Middle frontal gyrus (tissue), 1 donor: Measurements from ENCODE around the gene MRRF.

Experiments
- DNase-seq: peaks from one replicate; pipeline ENCODE4 v3.0.0-alpha.2; 2015; ENCODE audit warnings: low spot score; ENCODE audit errors: extremely low spot score

MRRF gene

GRCh38 chr9:122228191-122228567, 36.5 kb upstream of the MRRF start:
- no peak for DNase-seq

GRCh38 chr9:122228568-122229484, 35.9 kb upstream of the MRRF start, which contains the start of gene LHX6:
Gene LHX6 (minus strand): TSS chr9:122228957. CDS start chr9:122228740, 217 bp downstream.
- DNase-seq: no peak

GRCh38 chr9:122229485-122229837, 35.2 kb upstream of the MRRF start:
- no peak for DNase-seq

GRCh38 chr9:122232796-122233306, 31.8 kb upstream of the MRRF start:
- no peak for DNase-seq

- no peak for DNase-seq
Observed at GRCh38 chr9:122234022-122234748, 30.5 kb upstream of the MRRF start.

GRCh38 chr9:122236681-122237080, 28.0 kb upstream of the MRRF start:
- DNase-seq: no peak

GRCh38 chr9:122239722-122240121, 25.0 kb upstream of the MRRF start:
- no peak for DNase-seq

- DNase-seq: no peak
Observed at GRCh38 chr9:122244349-122244748, 20.3 kb upstream of the MRRF start.

- no peak for DNase-seq
Observed at GRCh38 chr9:122246666-122247065, 18.0 kb upstream of the MRRF start.

- no peak for DNase-seq
Observed at GRCh38 chr9:122248448-122248865, 16.2 kb upstream of the MRRF start.

GRCh38 chr9:122251351-122251750, 13.3 kb upstream of the MRRF start:
- no peak for DNase-seq

GRCh38 chr9:122252796-122253195, 11.9 kb upstream of the MRRF start:
- no peak for DNase-seq

- DNase-seq: no peak
Observed at GRCh38 chr9:122254761-122255160, 9.9 kb upstream of the MRRF start.

- DNase-seq: no peak
Observed at GRCh38 chr9:122256206-122256605, 8.5 kb upstream of the MRRF start.

GRCh38 chr9:122258886-122259415, 5.7 kb upstream of the MRRF start:
- no peak for DNase-seq

GRCh38 chr9:122261469-122261881, 3.2 kb upstream of the MRRF start:
- no peak for DNase-seq

- DNase-seq: no peak
Observed at GRCh38 chr9:122262073-122262472, 2.6 kb upstream of the MRRF start.

GRCh38 chr9:122263699-122264349, 858 bp upstream of the MRRF start:
- DNase-seq: no peak

- no peak for DNase-seq
Observed at GRCh38 chr9:122265149-122265915, 650 bp downstream of the MRRF start.

GRCh38 chr9:122268041-122268814, 3.5 kb downstream of the MRRF start:
- no peak for DNase-seq
